PFSK-1 (cell line): ENCODE data around the gene KDM4C.

Experiments
- FOXP2 ChIP-seq: optimal IDR thresholded peaks from 2 replicates; pipeline ENCODE3; 2011; ENCODE audit warnings: borderline replicate concordance, control low read depth, inconsistent platforms; ENCODE audit not compliant: insufficient read depth; ENCODE audit errors: extremely low read length, extremely low read depth
- POLR2AphosphoS5 ChIP-seq: IDR thresholded peaks from 2 replicates; pipeline ENCODE4 v1.6.1; 2012; ENCODE audit warnings: low read depth, mild to moderate bottlenecking, control low read depth, low read length, moderate library complexity
- SIN3A ChIP-seq: IDR thresholded peaks from 2 replicates; pipeline ENCODE4 v1.6.1; 2012; ENCODE audit warnings: mild to moderate bottlenecking, low read length, moderate library complexity, borderline replicate concordance; ENCODE audit not compliant: insufficient read depth
- TAF1 ChIP-seq: IDR thresholded peaks from 2 replicates; pipeline ENCODE4 v1.6.1; 2012; ENCODE audit warnings: low read length, control low read depth, borderline replicate concordance; ENCODE audit not compliant: insufficient read depth
- TF ChIP-seq, protein P1 (sequence below), 2 experiments: IDR thresholded peaks; 2 replicates each; pipeline versions ENCODE4 v1.6.1 to v1.8.0; 2011 to 2012; ENCODE audit warnings: low read depth in 2 of 2, low read length in 2 of 2, control low read depth in 1 of 2, inconsistent platforms in 1 of 2, mild to moderate bottlenecking in 1 of 2, moderate library complexity in 1 of 2; ENCODE audit not compliant: insufficient read depth in 1 of 2

KDM4C gene

DNA sequence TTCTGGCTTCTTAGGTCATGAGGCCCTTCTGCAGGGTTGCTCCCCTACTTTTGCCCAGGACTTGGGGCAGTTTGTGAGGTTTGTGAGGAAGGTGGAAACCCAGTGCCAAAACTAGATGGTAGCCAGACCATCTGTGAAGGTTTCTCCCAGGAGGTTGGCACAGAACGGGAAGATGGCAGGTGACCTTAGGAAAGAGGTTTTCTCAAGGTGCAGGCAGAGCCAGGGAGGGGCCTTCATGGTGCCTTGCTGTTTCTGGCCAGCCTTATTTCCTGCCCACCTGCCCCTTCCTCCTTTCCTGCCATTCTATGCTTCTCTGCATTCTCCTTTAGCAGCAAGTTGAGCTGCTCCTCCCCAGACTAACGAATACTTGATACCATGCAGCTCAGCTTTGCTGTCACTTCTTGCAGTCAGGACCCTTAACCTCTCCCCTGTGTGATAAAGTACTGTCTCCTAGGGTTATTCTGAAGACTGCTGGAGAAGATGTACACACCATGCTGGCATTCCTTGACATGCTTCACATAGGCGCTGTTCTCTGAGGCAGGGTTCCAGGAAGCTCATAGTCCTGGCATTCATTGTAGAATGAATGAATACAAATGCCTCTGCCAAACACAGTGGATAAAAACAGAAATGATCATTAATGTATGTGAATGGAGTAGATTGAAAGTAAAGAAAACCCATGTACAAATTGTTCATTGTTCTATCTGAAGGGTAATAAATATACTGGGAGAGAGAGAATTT, 154.3 kb downstream of the KDM4C start:
- TF ChIP-seq, protein P1, sequence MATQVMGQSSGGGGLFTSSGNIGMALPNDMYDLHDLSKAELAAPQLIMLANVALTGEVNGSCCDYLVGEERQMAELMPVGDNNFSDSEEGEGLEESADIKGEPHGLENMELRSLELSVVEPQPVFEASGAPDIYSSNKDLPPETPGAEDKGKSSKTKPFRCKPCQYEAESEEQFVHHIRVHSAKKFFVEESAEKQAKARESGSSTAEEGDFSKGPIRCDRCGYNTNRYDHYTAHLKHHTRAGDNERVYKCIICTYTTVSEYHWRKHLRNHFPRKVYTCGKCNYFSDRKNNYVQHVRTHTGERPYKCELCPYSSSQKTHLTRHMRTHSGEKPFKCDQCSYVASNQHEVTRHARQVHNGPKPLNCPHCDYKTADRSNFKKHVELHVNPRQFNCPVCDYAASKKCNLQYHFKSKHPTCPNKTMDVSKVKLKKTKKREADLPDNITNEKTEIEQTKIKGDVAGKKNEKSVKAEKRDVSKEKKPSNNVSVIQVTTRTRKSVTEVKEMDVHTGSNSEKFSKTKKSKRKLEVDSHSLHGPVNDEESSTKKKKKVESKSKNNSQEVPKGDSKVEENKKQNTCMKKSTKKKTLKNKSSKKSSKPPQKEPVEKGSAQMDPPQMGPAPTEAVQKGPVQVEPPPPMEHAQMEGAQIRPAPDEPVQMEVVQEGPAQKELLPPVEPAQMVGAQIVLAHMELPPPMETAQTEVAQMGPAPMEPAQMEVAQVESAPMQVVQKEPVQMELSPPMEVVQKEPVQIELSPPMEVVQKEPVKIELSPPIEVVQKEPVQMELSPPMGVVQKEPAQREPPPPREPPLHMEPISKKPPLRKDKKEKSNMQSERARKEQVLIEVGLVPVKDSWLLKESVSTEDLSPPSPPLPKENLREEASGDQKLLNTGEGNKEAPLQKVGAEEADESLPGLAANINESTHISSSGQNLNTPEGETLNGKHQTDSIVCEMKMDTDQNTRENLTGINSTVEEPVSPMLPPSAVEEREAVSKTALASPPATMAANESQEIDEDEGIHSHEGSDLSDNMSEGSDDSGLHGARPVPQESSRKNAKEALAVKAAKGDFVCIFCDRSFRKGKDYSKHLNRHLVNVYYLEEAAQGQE (IDR thresholded peaks at IDR 0.05; ENCODE audit: insufficient read depth in 1 of 2, low read depth in 2 of 2, low read length in 2 of 2) = no peak
- no peak for TF ChIP-seq SIN3A
- TF ChIP-seq TAF1 = no peak
- no peak for TF ChIP-seq POLR2AphosphoS5
- no peak for TF ChIP-seq FOXP2

DNA sequence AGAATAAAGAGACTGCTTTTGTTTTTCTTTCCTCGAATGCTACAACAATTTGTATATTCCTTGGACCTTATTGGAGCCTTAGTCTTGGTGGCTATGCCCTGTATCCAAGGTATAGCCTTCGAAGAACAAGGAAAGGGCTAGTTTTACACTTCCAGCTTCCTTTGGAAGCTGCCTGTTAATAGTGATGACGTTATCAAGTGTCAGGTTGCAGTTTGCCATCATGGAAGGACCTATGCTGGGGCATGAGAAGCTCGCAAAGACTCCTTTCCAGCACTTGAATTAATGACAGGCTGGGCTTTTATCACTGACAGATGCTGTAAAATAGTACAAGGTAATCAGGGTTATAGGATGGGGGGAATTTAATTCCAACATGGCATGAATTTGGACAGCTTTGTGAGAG, 157.9 kb downstream of the KDM4C start:
- TF ChIP-seq POLR2AphosphoS5 = no peak
- no peak for TF ChIP-seq TAF1
- no peak for TF ChIP-seq FOXP2
- TF ChIP-seq, protein P1 (IDR thresholded peaks at IDR 0.05; ENCODE audit: insufficient read depth in 1 of 2, low read depth in 2 of 2, low read length in 2 of 2) = no peak
- no peak for TF ChIP-seq SIN3A

DNA sequence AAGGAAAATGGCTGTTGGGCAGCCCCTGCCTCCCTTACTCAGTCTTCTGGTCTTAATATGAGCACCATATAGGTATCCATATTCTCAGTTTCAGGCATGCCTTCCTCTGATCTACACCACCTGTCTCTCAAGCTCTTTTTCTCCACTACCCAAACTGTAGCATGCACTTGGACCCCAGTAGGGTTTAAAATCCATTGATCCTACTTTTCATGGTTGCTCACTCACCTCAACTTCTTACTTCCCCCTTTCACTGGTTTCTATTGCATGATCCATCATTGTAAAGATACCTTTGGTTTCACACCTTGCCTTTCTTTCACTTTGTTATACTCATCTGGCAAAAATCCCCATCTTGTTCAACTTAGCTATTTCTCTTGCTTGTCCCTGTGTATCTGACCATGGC, 159.4 kb downstream of the KDM4C start:
- TF ChIP-seq TAF1 (no peak), FOXP2 (no peak), SIN3A (no peak), POLR2AphosphoS5 (no peak)
- TF ChIP-seq, protein P1 (IDR thresholded peaks at IDR 0.05; ENCODE audit: insufficient read depth in 1 of 2, low read depth in 2 of 2, low read length in 2 of 2) = no peak

DNA sequence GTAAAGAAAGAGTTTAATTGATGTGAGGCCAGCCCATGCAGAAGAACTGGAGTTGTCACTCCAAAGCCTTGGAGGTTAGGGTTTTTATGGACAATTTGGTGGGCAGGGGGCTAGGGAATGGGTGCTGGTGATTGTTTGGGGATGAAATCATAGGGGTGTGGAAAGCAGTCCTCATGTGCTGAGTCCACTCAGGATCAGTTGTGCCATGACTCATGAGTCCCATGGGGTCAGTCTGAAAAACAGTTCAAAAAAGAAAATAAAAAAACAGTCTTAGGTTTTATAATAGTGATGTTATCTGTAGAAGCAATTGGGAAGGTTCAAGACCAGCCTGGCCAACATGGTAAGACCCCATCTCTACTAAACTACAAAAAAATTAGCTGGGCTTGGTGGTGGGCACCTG, 162.3 kb downstream of the KDM4C start:
- no peak for TF ChIP-seq TAF1
- TF ChIP-seq, protein P1 (IDR thresholded peaks at IDR 0.05; ENCODE audit: insufficient read depth in 1 of 2, low read depth in 2 of 2, low read length in 2 of 2) = no peak
- TF ChIP-seq SIN3A = no peak
- no peak for TF ChIP-seq FOXP2
- no peak for TF ChIP-seq POLR2AphosphoS5
